WTC11 (cell line): ENCODE results near the gene KIAA1210.

Experiments used
- CTCF ChIP-seq: fragments of 200-600 bp; IDR thresholded peaks from 2 replicates; pipeline ENCODE4 v1.8.0; 2022; ENCODE audit warnings: antibody characterized with exemption
- ELF4 ChIP-seq: sonication (generic); formaldehyde crosslinking; IDR thresholded peaks from 2 replicates; pipeline ENCODE4 v1.8.1; 2022; ENCODE audit warnings: low read depth, mild to moderate bottlenecking, moderate library complexity, missing genetic modification reagents
- ERG ChIP-seq: fragments of 250-450 bp; sonication (Bioruptor Pico); IDR thresholded peaks from 2 replicates; pipeline ENCODE4 v1.8.0; 2021; ENCODE audit warnings: mild to moderate bottlenecking
- ESRRA ChIP-seq: sonication (generic); formaldehyde crosslinking; IDR thresholded peaks from 2 replicates; pipeline ENCODE4 v1.8.1; 2022; ENCODE audit warnings: mild to moderate bottlenecking, missing genetic modification reagents, borderline replicate concordance
- IRF2 ChIP-seq: sonication (generic); formaldehyde crosslinking; IDR thresholded peaks from 2 replicates; pipeline ENCODE4 v1.8.0; 2022; ENCODE audit warnings: low read depth, missing genetic modification reagents, borderline replicate concordance
- MAX ChIP-seq: sonication (generic); formaldehyde crosslinking; IDR thresholded peaks from 2 replicates; pipeline ENCODE4 v1.8.0; 2022; ENCODE audit warnings: mild to moderate bottlenecking, missing genetic modification reagents
- SP1 ChIP-seq: sonication (generic); formaldehyde crosslinking; conservative IDR thresholded peaks from 2 replicates; pipeline ENCODE4 v1.8.1; 2022; ENCODE audit warnings: missing genetic modification reagents
- TCF7 ChIP-seq: sonication (generic); formaldehyde crosslinking; IDR thresholded peaks from 2 replicates; pipeline ENCODE4 v1.8.0; 2022; ENCODE audit warnings: mild to moderate bottlenecking, low read depth, missing genetic modification reagents, moderate library complexity
- TP53 ChIP-seq: sonication (generic); formaldehyde crosslinking; IDR thresholded peaks from 2 replicates; pipeline ENCODE4 v1.8.1; 2023; ENCODE audit warnings: mild to moderate bottlenecking, missing genetic modification reagents
- ZNF121 ChIP-seq: sonication (generic); formaldehyde crosslinking; IDR thresholded peaks from 2 replicates; pipeline ENCODE4 v1.8.0; 2023; ENCODE audit warnings: missing genetic modification reagents
- ZNF317 ChIP-seq: sonication (generic); formaldehyde crosslinking; IDR thresholded peaks from 2 replicates; pipeline ENCODE4 v1.8.1; 2023; ENCODE audit warnings: low read depth, mild to moderate bottlenecking, moderate library complexity, missing genetic modification reagents, borderline replicate concordance
- TF ChIP-seq, protein P1 (sequence below): fragments of 250-450 bp; sonication (Bioruptor Pico); IDR thresholded peaks from 2 replicates; pipeline ENCODE4 v2.1.2; 2022; ENCODE audit warnings: mild to moderate bottlenecking, moderate library complexity

DNA sequence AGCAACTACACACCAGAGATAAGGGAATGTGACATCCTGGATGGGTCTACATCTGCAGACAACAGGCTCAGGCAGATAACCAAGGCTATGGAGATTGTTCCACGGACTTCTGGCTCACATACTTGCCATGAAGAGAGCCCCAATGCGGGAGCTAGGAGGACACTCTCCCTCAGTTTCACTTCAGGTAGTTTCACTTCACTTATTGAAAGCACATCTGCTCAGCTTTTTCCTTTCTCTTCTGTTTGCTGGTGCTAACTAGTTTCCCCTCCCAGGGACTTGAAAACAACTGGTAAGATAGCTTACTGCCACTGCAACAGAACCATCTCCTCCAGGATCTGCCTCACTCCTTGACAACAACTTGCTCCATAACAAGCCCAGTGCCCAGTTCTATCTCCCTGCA lies 56.2 kb downstream of the KIAA1210 start:
- TF ChIP-seq MAX: no peak
- no peak for TF ChIP-seq CTCF
- no peak for TF ChIP-seq ZNF317 (CRISPR knock-in tag)
- TF ChIP-seq, protein P1, sequence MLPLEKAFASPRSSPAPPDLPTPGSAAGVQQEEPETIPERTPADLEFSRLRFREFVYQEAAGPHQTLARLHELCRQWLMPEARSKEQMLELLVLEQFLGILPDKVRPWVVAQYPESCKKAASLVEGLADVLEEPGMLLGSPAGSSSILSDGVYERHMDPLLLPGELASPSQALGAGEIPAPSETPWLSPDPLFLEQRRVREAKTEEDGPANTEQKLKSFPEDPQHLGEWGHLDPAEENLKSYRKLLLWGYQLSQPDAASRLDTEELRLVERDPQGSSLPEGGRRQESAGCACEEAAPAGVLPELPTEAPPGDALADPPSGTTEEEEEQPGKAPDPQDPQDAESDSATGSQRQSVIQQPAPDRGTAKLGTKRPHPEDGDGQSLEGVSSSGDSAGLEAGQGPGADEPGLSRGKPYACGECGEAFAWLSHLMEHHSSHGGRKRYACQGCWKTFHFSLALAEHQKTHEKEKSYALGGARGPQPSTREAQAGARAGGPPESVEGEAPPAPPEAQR: no peak
- no peak for TF ChIP-seq ESRRA (CRISPR knock-in tag)
- no peak for TF ChIP-seq TCF7 (CRISPR knock-in tag)
- no peak for TF ChIP-seq ERG
- no peak for TF ChIP-seq IRF2 (CRISPR knock-in tag)
- no peak for TF ChIP-seq TP53 (CRISPR knock-in tag)
- TF ChIP-seq ELF4 (CRISPR knock-in tag): no peak
- TF ChIP-seq SP1 (CRISPR knock-in tag): no peak
- no peak for TF ChIP-seq ZNF121
